Activated CD4-positive, alpha-beta memory T cell treated with anti-CD3 and anti-CD28 coated beads for 36 hours (primary cell): ENCODE results near the gene CCDC124. TPM values are rescaled to one million over a fixed set of nuclear protein-coding genes. Genes with fewer than 3 reads are reported as not detected.

Source experiments
- CTCF ChIA-PET: fragments of 350-600 bp; sonication (Branson Sonifier 250); formaldehyde crosslinking; loops from one replicate; lab custom pipeline; 2021; ENCODE audit warnings: antibody characterized with exemption, inconsistent platforms; lab: Charles Lee
- POLR2A ChIA-PET: fragments of 350-600 bp; sonication (Branson Sonifier 250); formaldehyde crosslinking; loops from one replicate; lab custom pipeline; 2021; ENCODE audit warnings: antibody characterized with exemption; lab: Charles Lee
- DNase-seq: peaks from one replicate; pipeline ENCODE4 v3.0.0-alpha.2; 2020
- H3K27ac Mint-ChIP-seq: one replicate; pipeline ENCODE4 v1.8.0; 2021; ENCODE audit warnings: mixed read lengths
- H3K27me3 Mint-ChIP-seq: one replicate; pipeline ENCODE4 v1.8.0; 2021; ENCODE audit warnings: mixed read lengths
- H3K36me3 Mint-ChIP-seq: one replicate; pipeline ENCODE4 v1.8.0; 2021; ENCODE audit warnings: mixed read lengths
- H3K4me1 Mint-ChIP-seq: one replicate; pipeline ENCODE4 v1.8.0; 2021; ENCODE audit warnings: low read depth, mixed read lengths
- H3K4me3 Mint-ChIP-seq: one replicate; pipeline ENCODE4 v1.8.0; 2021; ENCODE audit warnings: mild to moderate bottlenecking, mixed read lengths
- H3K9me3 Mint-ChIP-seq: one replicate; pipeline ENCODE4 v1.8.0; 2021; ENCODE audit warnings: mixed read lengths
- intact Hi-C: fragments of 100-400 bp; cut with micrococcal nuclease; formaldehyde crosslinking; loops from one replicate; pipeline ENCODE4 v1.15.1; 2023
- total RNA-seq, 2 experiments: library from RNA; stranded (reverse); gene quantifications; one replicate each; pipeline ENCODE4 v1.2.3, GENCODE V29; 2021

Gene CCDC124
- total RNA-seq, 2 experiments from 2014 or later, result 101 to 105 TPM

DNA sequence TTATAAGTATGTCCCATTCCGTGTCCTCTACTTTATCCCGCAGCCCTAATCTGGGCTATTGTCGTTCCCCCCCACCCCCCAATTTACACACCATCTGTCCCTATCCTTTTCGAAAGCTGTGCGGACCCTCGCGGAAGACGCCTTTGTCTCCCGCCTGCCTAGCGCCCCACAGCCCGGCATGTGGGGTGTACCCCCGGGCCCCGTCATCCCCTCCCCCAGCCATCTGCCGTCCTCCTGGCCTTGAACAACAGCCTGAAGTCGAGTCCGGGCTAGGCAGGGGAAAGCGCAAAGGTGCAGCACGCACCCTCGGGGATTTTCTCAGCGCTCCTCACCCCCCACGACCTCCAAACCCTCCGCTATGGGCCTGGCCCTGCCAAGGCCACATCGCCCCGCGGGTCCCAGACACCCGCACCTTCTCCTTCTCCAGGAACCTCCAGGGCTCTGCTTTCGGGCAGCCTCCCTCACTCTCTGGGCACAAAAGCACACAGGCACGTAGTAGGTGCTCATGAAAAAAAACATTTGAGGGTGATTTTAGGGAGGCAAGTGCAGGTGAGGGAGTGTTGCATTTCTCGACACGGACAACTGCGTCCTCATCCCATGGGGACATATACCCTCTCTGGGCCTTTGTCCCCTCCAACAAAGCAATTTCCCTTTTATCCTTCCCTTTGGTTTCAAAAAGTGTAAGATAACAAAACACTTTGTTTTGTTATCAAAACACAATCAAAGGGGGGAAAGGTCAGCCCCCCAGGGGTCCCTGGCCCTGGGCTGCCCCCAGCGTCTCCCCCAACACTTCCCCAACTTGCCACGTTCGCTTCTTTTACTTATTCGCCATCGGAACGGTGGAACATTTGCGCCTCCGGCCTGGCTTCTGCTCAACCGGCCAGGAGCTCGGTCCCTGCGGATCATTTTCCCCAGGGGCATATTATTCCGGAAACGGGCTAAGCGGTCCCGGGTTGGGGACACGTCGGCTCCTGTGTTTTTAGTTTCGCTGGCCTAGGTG, 16.4 kb downstream of the CCDC124 start:
- Mint-ChIP-seq H3K4me3 (peak overlapping the region; percentile 52), H3K9me3 (no peaks in the 10 kb centered on the region), H3K27ac (peak overlapping the region; percentile 21), H3K27me3 (peaks cover 47% of the 10 kb centered on the region), H3K36me3 (peaks cover 2% of the 10 kb centered on the region), H3K4me1 (peaks cover 45% of the 10 kb centered on the region)
- peak; percentile 32 for DNase-seq
- CTCF ChIA-PET, result interaction anchor here (0.6 to 8.1 kb wide), 6 partner anchors 11 to 162 kb away, joined by 3 to 76 read pairs (median 4); partner anchors contain the start of gene CCDC124
- POLR2A ChIA-PET, result interaction anchor here (1.5 kb wide), 1 partner anchor 11 kb away, joined by 3 read pairs; no protein-coding TSS in a partner anchor
- intact Hi-C loops, result loop anchor here (1.0 to 5.0 kb wide), 3 partner anchors 52 to 203 kb away; partner anchors contain the start of gene PIK3R2

DNA sequence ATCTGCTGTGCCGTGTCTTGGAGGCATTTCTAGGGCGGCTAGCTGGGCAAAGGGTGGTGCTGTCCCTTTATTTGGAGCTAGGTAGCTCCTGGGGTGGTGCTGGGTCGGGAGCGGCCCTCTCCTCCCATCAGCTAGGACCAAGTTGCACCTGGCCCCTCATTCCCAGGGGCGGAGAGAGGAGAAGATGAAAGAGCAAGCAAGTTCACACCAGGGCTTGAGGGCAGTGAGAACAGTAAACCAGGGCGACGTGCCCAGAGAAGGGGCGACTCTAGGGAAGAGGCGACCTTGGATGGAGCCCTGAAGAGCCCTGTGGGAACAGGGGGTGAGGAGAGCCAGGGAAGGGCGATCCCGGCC, 17.1 kb downstream of the CCDC124 start:
- H3K4me3 Mint-ChIP-seq, result peak overlapping the region; percentile 43
- peaks cover 2% of the 10 kb centered on the region for H3K36me3 Mint-ChIP-seq
- H3K9me3 Mint-ChIP-seq, result no peaks in the 10 kb centered on the region
- ChIA-PET POLR2A (no interaction called here), CTCF (interaction anchor here (0.7 to 0.9 kb wide), 3 partner anchors 12 to 46 kb away, joined by 3 to 6 read pairs (median 3); partner anchors contain the start of gene CCDC124)
- no peak overlapping the region for H3K27ac Mint-ChIP-seq
- no peak for DNase-seq
- H3K4me1 Mint-ChIP-seq, result peaks cover 45% of the 10 kb centered on the region
- intact Hi-C loops, result loop anchor here (5.0 kb wide), 2 partner anchors 107 to 202 kb away; partner anchors contain the start of gene PIK3R2
- H3K27me3 Mint-ChIP-seq, result peaks cover 47% of the 10 kb centered on the region

DNA sequence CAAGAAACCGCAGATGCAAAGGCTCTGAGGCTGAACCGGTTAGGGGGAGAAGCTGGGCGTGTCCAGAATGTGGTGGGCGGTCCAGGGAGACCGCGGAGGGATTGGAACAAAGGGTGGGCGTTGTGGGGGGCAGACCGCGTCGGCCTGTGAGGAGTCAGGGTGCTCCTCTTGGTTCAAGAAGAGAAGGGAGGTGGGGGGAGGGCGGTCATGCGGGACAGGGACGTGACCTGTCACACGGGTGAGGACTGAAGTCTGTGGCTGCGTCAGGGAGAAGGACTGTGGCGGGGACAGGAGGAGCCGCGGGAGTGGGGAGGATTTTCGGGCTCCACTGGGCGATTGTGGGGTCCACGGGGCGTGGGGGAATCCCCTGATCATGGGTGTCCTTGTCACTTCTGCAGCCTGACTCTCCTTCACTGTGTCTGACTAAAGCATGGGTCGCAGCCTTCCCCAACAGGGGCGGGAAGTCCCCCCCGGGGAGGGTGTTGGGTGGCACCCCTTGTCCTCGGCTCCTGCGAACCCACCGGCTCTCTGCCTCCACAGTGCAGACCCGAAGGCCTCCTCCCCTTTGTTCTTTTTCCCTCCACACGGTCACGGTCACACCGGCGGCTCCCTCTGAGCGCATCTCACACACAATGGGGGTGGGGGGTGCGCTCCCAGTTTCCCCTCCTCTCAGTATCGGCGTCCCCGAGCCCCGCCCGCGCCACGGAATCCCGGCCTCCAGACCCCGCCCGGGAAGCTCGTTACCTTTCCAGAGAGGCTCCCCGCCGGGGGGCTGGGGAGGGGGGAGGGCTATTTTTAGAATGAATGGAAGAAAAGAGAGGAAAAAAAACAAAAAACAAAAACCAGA, 17.7 kb downstream of the CCDC124 start:
- intact Hi-C loops, result no loop called here
- H3K9me3 Mint-ChIP-seq, result no peaks in the 10 kb centered on the region
- H3K4me3 Mint-ChIP-seq, result peak overlapping the region; percentile 43
- ChIA-PET POLR2A (no interaction called here), CTCF (interaction anchor here (0.8 to 4.1 kb wide), 4 partner anchors 12 to 47 kb away, joined by 3 to 13 read pairs (median 6); no protein-coding TSS in a partner anchor)
- peaks cover 47% of the 10 kb centered on the region for H3K27me3 Mint-ChIP-seq
- H3K36me3 Mint-ChIP-seq, result peaks cover 2% of the 10 kb centered on the region
- peaks cover 45% of the 10 kb centered on the region for H3K4me1 Mint-ChIP-seq
- H3K27ac Mint-ChIP-seq, result no peak overlapping the region
- DNase-seq, result peak; percentile 62

DNA sequence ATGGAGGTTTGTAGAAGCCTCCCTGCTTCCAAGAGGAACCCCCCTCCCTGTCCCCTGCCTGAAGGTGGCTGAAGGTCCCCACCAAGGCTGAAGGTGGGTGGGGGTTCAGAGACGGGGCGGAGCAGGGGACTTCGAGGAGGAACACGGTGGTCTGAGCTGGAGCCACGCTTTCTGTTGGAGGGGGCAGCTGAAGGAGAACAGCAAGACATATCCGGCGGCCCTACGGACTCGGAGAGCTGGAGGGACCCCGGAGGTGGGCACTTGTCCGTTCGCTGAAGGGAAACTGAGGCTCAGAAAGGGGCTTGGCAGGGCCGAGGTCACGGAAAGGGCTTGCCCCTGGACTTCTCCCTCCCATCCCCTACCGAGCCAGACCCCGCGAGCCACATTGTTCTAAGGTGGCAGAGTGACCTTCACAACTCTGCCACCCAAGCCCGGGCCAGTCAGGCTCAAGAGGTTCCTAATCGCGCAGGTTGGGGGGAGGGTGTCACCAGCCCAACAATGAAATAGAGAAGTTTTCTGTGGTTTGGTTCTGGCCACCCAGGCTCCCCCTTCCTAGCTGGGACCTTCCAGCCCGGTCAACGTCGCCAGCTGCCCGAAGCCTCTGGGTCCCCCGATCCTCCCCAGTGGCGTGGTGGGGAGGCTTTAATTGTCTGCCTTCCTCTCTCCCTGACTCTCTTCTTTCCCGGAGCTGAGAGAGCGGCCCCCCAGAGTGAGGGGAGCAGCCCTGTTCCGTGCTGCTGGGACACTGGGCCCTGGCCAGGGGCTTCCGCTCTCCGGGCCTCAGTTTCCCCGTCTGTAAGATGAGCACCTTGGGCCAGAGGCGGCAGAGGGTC, 18.6 kb downstream of the CCDC124 start:
- peaks cover 42% of the 10 kb centered on the region for H3K4me1 Mint-ChIP-seq
- ChIA-PET CTCF (interaction anchor here (1.7 to 4.1 kb wide), 2 partner anchors 13 to 46 kb away, joined by 5 to 13 read pairs; no protein-coding TSS in a partner anchor), POLR2A (no interaction called here)
- no peaks in the 10 kb centered on the region for H3K9me3 Mint-ChIP-seq
- H3K27ac Mint-ChIP-seq, result no peak overlapping the region
- intact Hi-C loops, result no loop called here
- no peak overlapping the region for H3K4me3 Mint-ChIP-seq
- H3K27me3 Mint-ChIP-seq, result peaks cover 47% of the 10 kb centered on the region
- no peak for DNase-seq
- H3K36me3 Mint-ChIP-seq, result peaks cover 2% of the 10 kb centered on the region

DNA sequence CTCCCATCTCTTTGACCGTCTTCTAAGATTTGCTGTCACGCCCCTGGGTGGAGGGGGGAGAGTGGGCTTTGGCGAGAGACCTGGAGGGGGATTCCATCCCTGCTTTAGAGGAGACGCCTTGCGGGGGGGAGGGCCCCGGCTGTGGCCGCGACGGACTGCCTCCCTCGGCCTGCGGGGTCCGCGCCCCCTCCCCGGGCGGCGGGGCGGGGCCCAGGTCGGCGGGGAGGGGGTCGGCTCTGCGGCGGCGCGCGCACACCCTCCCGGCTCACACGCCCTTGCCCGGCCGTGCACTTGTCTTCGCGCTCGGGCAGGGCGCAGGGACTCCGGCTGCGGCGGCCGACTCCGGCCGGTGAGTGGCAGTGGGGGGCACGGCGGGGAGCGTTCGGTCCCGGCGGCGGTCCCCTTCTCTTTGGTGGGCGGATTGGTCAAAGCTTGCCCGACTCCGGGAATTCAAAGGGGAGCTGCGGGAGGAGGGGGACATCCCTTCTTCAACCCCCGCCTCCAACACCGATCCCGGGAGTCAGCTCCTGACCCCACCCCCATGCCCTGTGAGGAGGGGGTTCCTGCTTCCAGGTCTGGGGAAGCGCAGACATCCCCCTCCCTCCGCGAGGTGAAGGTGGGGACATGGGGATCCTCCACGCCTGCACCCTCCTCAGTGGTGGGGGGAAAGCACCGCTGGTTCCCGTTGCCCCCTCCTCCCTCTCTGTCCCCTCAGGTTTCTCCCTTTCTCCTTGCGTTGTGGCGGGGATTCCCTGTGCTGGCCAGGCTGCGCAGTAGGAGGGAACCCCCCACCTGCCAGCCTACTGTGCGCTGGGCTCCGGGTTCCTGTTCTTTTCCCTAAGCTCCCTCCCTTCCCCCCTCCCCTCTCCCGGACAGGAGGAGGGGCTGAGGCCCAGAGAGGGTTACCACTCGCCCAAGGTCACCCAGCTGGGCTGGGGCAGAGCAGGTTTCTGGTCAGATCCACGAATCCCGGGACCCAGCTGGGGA, 19.5 kb downstream of the CCDC124 start:
- ChIA-PET CTCF (interaction anchor here (0.6 to 4.1 kb wide), 4 partner anchors 14 to 93 kb away, joined by 3 to 13 read pairs (median 4); partner anchors contain the start of gene RPL18A), POLR2A (no interaction called here)
- no peak for DNase-seq
- Mint-ChIP-seq H3K4me3 (no peak overlapping the region), H3K27ac (no peak overlapping the region), H3K36me3 (peaks cover 1% of the 10 kb centered on the region), H3K9me3 (no peaks in the 10 kb centered on the region), H3K4me1 (peaks cover 34% of the 10 kb centered on the region), H3K27me3 (peaks cover 48% of the 10 kb centered on the region)
- intact Hi-C loops, result no loop called here

DNA sequence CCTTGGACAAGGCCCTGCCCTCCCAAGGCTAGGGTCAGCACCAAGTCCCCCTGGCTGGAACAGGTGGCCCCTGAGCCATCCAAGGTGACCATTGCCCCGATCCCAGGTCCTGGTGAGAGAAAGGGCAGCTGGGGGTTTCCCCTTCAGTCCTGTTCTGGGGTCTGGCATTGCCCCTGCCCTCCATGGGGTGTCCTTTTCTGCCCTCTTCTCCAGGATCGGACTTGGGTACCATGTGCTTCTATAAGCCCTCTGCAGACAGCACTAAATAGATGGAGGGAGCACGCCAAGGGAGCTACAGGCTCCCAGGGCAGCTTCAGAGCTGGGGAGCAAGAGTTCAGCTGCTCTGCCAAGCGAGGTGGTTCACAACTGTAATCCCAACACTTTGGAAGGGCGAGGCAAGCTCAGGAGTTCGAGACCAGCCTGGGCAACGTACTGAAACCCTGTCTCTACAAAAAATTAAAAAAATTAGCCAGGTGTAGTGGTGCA, 20.5 kb downstream of the CCDC124 start:
- POLR2A ChIA-PET, result no interaction called here
- Mint-ChIP-seq H3K27ac (no peak overlapping the region), H3K36me3 (no peaks in the 10 kb centered on the region), H3K27me3 (peaks cover 51% of the 10 kb centered on the region), H3K4me1 (peaks cover 31% of the 10 kb centered on the region), H3K9me3 (no peaks in the 10 kb centered on the region), H3K4me3 (no peak overlapping the region)
- no peak for DNase-seq
- CTCF ChIA-PET, result interaction anchor here (0.6 to 4.1 kb wide), 3 partner anchors 17 to 94 kb away, joined by 3 to 13 read pairs (median 3); partner anchors contain the start of gene RPL18A
- intact Hi-C loops, result no loop called here

DNA sequence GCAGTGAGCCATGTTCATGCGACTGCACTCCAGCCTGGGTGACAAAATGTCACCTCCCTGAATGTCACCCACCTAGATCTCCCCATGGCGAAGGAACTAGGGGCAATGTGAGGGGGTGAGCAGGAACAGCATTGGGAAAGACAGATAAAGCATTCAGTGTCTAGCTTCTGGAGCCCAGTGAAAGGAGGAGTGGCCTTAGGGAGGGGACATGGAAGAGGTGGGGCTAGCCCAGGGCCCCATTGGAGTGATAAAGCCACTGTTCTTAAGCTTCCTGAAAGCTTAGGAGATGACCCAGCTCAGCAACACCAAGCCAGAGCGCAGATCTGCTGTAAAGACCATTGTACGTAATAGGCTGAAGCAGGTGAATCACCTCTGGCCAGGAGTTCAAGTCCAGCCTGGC, 21.1 kb downstream of the CCDC124 start:
- POLR2A ChIA-PET, result no interaction called here
- H3K27me3 Mint-ChIP-seq, result peaks cover 49% of the 10 kb centered on the region
- CTCF ChIA-PET, result interaction anchor here (1.2 to 4.1 kb wide), 2 partner anchors 44 to 94 kb away, joined by 3 to 13 read pairs; partner anchors contain the start of gene RPL18A
- no peaks in the 10 kb centered on the region for H3K36me3 Mint-ChIP-seq
- intact Hi-C loops, result no loop called here
- DNase-seq, result no peak
- H3K4me3 Mint-ChIP-seq, result no peak overlapping the region
- H3K9me3 Mint-ChIP-seq, result no peaks in the 10 kb centered on the region
- peaks cover 29% of the 10 kb centered on the region for H3K4me1 Mint-ChIP-seq
- no peak overlapping the region for H3K27ac Mint-ChIP-seq

DNA sequence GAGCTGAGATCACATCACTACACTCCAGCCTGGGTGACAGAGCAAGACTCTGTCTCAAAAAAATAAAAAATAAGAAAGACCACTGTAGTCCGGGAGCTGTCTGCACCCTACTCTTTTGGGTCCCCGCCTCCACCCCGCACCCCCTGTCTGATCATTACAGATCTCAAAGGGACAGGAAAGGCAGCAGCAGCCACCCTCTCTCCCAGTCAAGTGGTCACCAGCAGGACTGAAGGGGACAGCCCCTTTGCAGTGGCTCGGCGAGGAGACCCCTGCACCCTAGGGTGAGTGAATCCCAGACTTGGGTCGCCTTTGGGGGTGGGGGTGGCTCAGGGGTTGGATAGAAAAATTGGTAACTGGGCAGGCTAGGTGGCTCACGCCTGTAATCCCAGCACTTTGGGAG, 21.6 kb downstream of the CCDC124 start:
- Mint-ChIP-seq H3K9me3 (no peaks in the 10 kb centered on the region), H3K27me3 (peaks cover 43% of the 10 kb centered on the region)
- POLR2A ChIA-PET, result no interaction called here

DNA sequence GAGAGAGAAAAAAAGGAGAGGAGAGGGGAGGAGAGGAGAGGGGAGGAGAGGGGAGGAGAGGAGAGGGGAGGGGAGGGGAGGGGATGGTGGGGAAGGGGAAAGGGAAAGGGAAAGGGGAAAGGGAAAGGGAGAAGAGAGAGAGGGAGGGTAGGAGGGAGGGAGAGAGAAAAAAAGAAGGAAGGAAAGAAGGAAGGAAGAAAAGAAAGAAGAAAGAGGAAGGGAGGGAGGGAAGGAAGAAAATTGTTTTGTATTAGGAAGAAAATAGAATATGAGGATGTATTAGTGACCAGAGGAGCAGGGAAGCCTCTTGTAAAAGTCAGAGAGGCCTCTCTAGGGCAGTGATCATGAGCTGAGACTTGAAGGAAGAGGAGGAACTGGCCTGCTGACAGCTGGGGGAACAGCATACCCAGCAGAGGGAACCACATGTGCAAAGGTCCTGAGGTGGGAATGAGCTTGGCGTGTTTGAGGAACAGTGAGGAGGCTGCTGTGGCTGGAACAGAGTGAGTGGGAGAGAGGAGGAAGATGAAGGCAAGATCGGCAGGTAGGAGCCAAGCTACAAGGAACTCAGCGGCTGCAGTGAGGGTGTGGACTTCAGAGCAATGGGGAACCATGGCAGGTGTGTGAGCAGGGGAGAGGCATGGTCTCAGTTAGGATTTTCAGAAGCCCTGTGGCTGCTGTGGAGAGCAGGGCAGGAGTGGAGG, 24.5 kb downstream of the CCDC124 start:
- intact Hi-C loops, result no loop called here
- H3K27me3 Mint-ChIP-seq, result peaks cover 20% of the 10 kb centered on the region
- no peak for DNase-seq
- ChIA-PET CTCF (interaction anchor here (0.9 to 1.3 kb wide), 3 partner anchors 19 to 98 kb away, joined by 3 to 4 read pairs (median 4); partner anchors contain the start of gene RPL18A), POLR2A (no interaction called here)
- H3K27ac Mint-ChIP-seq, result no peak overlapping the region
- no peaks in the 10 kb centered on the region for H3K9me3 Mint-ChIP-seq
- no peak overlapping the region for H3K4me3 Mint-ChIP-seq
- no peaks in the 10 kb centered on the region for H3K36me3 Mint-ChIP-seq
- no peaks in the 10 kb centered on the region for H3K4me1 Mint-ChIP-seq

More for the DNA sequence above, 21.6 kb downstream of the CCDC124 start:
- intact Hi-C loops, result no loop called here
- peaks cover 24% of the 10 kb centered on the region for H3K4me1 Mint-ChIP-seq
- no peaks in the 10 kb centered on the region for H3K36me3 Mint-ChIP-seq
- no peak for DNase-seq
- no peak overlapping the region for H3K27ac Mint-ChIP-seq
- CTCF ChIA-PET, result interaction anchor here (4.1 kb wide), 1 partner anchor 43 kb away, joined by 13 read pairs; no protein-coding TSS in a partner anchor
- H3K4me3 Mint-ChIP-seq, result no peak overlapping the region
